GM19193 (cell line): ENCODE results near the gene TAF11.

Experiments
- POLR2A ChIP-seq: IDR thresholded peaks from 4 replicates; pipeline ENCODE4 v1.6.1; 2011; ENCODE audit not compliant: insufficient read depth, insufficient read length; ENCODE audit errors: extremely low read depth

The TAF11 gene

GRCh38 chr6:34884996-34885395, 2.8 kb downstream of the TAF11 start:
- TF ChIP-seq POLR2A, result no peak

GRCh38 chr6:34877869-34878485, 9.9 kb downstream of the TAF11 start:
- TF ChIP-seq POLR2A, result no peak

GRCh38 chr6:34877259-34877658, 10.6 kb downstream of the TAF11 start:
- no peak for TF ChIP-seq POLR2A

DNA sequence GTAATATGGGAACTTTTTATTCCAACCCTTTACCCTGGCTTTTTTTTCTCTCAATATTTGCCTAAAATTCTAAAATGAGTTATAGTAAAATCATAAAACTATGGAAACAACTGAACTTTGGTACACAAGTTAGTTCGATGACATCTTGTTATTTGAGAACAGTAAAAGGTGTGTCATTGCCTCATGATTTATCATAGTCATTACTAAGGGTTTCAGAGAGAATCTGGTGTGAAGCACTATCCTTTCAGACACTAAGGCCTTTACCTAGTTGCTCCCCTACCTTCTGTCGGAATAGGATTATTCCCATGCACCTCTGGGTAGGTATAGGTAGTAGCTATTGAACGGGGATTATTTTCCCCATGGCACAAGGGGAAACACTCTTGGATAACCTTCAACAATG, 11.4 kb downstream of the TAF11 start:
- no peak for TF ChIP-seq POLR2A

DNA sequence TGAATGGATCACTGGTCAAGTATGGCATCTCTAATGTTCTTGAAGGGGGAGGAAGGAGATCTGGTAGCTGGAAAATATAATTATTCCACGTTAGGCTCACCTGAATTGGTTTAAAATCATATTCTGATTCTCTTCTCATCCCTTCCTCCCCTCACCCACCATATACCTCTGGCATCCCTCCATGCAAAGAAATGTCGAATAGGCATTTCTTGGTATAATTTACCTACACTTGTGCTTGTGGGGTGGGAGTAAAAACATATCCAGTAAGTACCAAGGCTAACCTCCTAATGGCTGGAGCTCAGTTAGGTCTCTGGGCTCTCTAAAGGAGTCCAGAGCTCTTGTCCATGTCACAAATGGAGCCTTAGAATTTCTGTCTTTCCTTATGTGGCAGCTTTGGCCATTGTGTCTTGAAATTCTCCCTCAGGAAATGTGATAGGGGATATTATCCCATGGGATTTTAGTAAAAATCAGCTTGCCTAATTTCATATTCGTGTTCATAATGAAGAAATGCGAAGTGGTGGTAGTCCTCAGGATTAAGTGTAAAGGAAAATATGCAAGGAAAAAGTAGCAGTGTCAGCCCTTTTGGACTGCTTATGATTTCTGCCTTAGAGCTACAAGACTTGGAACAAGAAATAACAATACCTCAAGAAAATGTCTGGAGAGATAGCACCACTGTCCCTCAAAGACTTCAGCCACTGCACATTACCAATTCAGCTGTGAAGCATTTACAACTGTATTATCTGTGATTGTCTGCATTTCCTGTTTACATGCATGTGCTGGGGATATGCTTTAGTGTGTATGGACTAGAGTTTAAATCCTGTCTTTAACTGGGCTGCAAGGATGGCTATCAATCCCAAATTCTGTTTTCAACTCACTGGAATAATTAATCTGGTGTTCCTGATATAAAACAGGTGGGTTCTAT, 12.3 kb downstream of the TAF11 start:
- no peak for TF ChIP-seq POLR2A

DNA sequence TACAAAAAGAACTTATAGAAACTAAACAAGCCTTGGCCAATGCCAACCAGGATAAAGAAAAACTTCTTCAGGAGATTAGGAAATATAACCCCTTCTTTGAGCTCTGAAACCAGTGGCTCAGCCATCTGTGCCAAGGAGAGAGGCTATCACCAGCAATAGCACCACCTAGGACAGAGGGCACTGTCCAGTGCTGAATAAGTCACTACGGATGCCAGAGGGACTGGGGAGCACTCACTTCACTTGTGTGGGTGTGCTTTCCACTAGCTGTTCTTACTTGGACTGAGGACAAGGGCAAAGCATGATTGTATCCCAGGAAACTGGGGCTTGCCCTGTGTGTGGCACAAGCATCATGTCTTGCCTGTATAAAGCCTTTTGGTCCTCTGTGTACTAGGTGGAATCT, 15.5 kb downstream of the TAF11 start:
- TF ChIP-seq POLR2A, result no peak

- no peak for TF ChIP-seq POLR2A
Observed at GRCh38 chr6:34871853-34872252, 16.0 kb downstream of the TAF11 start.

DNA sequence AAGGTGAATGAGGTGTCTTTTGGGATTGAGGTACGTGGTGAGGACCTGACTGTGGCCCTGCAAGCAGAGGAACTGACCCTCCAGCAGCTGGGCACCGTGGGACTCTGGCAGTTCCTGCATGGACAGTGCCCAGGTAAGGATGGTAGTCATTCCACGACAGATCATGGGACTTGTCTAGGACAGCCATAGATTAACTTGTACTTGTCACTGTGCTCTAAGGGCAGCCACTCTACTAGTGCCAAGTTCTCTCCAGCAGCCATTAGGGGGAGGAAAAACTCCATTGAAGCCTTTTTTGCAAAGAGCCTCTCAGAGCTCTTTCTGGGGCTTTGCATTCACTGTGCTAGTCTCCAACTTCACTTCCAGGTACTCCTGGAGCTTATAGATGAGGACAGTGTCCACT, 20.4 kb downstream of the TAF11 start:
- TF ChIP-seq POLR2A, result no peak

- TF ChIP-seq POLR2A, result no peak
Observed at GRCh38 chr6:34866509-34866908, 21.3 kb downstream of the TAF11 start.

GRCh38 chr6:34865107-34865506, 22.7 kb downstream of the TAF11 start:
- no peak for TF ChIP-seq POLR2A

- no peak for TF ChIP-seq POLR2A
Observed at GRCh38 chr6:34864007-34864406, 23.8 kb downstream of the TAF11 start.

DNA sequence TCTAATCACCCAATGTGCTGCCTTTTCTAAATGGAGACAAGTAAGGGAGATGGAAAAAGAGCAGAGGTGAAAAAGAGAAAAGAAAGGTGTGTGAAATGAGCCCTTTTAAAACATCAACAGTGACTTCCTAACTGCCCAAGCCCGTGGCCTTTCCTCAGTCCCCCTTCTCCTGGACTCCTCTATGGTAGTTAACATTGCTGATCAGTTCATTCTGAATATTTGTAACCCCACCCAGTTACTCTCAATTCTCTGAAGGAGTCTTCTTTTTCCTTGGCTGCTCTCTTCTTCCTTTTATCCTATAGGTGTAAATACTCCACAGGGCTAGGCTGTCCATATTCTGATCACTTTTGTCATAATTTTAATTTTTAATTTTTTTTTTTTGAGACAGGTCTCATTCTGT, 27.1 kb downstream of the TAF11 start:
- no peak for TF ChIP-seq POLR2A

GRCh38 chr6:34859951-34860350, 27.9 kb downstream of the TAF11 start:
- TF ChIP-seq POLR2A, result no peak

- no peak for TF ChIP-seq POLR2A
Observed at GRCh38 chr6:34858681-34859080, 29.2 kb downstream of the TAF11 start.

- no peak for TF ChIP-seq POLR2A
Observed at GRCh38 chr6:34855463-34855862, 32.4 kb downstream of the TAF11 start.
